Measurements from ENCODE around the gene ITGB3.

The ITGB3 gene

GRCh38 chr17:47320879-47321502 lies 67.4 kb downstream of the ITGB3 start:
- no peak for TF ChIP-seq POLR2AphosphoS5 (IDR thresholded peaks at IDR 0.05; ENCODE audit: low read depth, low read length)

GRCh38 chr17:47323382-47324223 lies 70.0 kb downstream of the ITGB3 start, which contains the start of gene EFCAB13:
EFCAB13 (plus strand) TSS chr17:47323955; CDS start chr17:47328354, 4,399 bp downstream.
- no peak for TF ChIP-seq SIN3A (IDR thresholded peaks at IDR 0.05; ENCODE audit: borderline replicate concordance, insufficient read depth, low read length)
- TF ChIP-seq POLR2AphosphoS5 (IDR thresholded peaks at IDR 0.05; ENCODE audit: low read depth, low read length), result no peak
- no peak for TF ChIP-seq TAF1 (IDR thresholded peaks at IDR 0.05; ENCODE audit: borderline replicate concordance, insufficient read depth, low read length)
- TF ChIP-seq REST (IDR thresholded peaks at IDR 0.05; ENCODE audit: insufficient read depth in 1 of 2, low read depth in 2 of 2, low read length in 2 of 2), result no peak
- TF ChIP-seq FOXP2 (optimal IDR thresholded peaks at IDR 0.05; ENCODE audit: borderline replicate concordance, extremely low read depth, extremely low read length, insufficient read depth), result no peak

GRCh38 chr17:47324224-47325020 lies 70.8 kb downstream of the ITGB3 start:
- TF ChIP-seq TAF1 (IDR thresholded peaks at IDR 0.05; ENCODE audit: borderline replicate concordance, insufficient read depth, low read length) (no peak), POLR2AphosphoS5 (IDR thresholded peaks at IDR 0.05; ENCODE audit: low read depth, low read length) (no peak), REST (IDR thresholded peaks at IDR 0.05; ENCODE audit: insufficient read depth in 1 of 2, low read depth in 2 of 2, low read length in 2 of 2) (no peak), SIN3A (IDR thresholded peaks at IDR 0.05; ENCODE audit: borderline replicate concordance, insufficient read depth, low read length) (no peak), FOXP2 (optimal IDR thresholded peaks at IDR 0.05; ENCODE audit: borderline replicate concordance, extremely low read depth, extremely low read length, insufficient read depth) (no peak)

GRCh38 chr17:47325176-47325575 lies 71.5 kb downstream of the ITGB3 start:
- TF ChIP-seq SIN3A (IDR thresholded peaks at IDR 0.05; ENCODE audit: borderline replicate concordance, insufficient read depth, low read length), result no peak
- TF ChIP-seq TAF1 (IDR thresholded peaks at IDR 0.05; ENCODE audit: borderline replicate concordance, insufficient read depth, low read length), result no peak
- no peak for TF ChIP-seq FOXP2 (optimal IDR thresholded peaks at IDR 0.05; ENCODE audit: borderline replicate concordance, extremely low read depth, extremely low read length, insufficient read depth)
- TF ChIP-seq POLR2AphosphoS5 (IDR thresholded peaks at IDR 0.05; ENCODE audit: low read depth, low read length), result no peak
- no peak for TF ChIP-seq REST (IDR thresholded peaks at IDR 0.05; ENCODE audit: insufficient read depth in 1 of 2, low read depth in 2 of 2, low read length in 2 of 2)

GRCh38 chr17:47330548-47330947 lies 76.9 kb downstream of the ITGB3 start:
- TF ChIP-seq SIN3A (IDR thresholded peaks at IDR 0.05; ENCODE audit: borderline replicate concordance, insufficient read depth, low read length), result no peak
- TF ChIP-seq POLR2AphosphoS5 (IDR thresholded peaks at IDR 0.05; ENCODE audit: low read depth, low read length), result no peak
